Muscle of arm (tissue), 14 donors: Measurements from ENCODE around the gene CLDN17. TPM values are rescaled to one million over a fixed set of nuclear protein-coding genes. Genes with fewer than 3 reads are reported as not detected.

Experiments used
- DNase-seq: peaks from one replicate; pipeline ENCODE4 v3.0.0-alpha.2; 2013
- long read RNA-seq, 11 donors: transcript quantifications; one replicate each; lab custom pipeline, GENCODE V29; 2026
- polyA plus RNA-seq, 12 donors: library from polyadenylated mRNA; unstranded; fragments of 120-200 nt; gene quantifications; one replicate each; pipeline ENCODE4 v1.2.1, GENCODE V29; 2013; ENCODE audit not compliant: insufficient read length in 12 of 12

The CLDN17 gene, protein sequence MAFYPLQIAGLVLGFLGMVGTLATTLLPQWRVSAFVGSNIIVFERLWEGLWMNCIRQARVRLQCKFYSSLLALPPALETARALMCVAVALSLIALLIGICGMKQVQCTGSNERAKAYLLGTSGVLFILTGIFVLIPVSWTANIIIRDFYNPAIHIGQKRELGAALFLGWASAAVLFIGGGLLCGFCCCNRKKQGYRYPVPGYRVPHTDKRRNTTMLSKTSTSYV
- polyA plus RNA-seq: not detected
- long read RNA-seq, donor 1: 0 reads
- long read RNA-seq, donor 2: 0 reads
- long read RNA-seq, donor 3: 0 reads
- long read RNA-seq, donor 4: 0 reads
- long read RNA-seq, donor 5: 0 reads
- long read RNA-seq, donor 6: 0 reads
- long read RNA-seq, donor 7: 0 reads
- long read RNA-seq, donor 8: 0 reads
- long read RNA-seq, donor 9: 0 reads
- long read RNA-seq, donor 10: 0 reads
- long read RNA-seq, donor 11: 0 reads

DNA sequence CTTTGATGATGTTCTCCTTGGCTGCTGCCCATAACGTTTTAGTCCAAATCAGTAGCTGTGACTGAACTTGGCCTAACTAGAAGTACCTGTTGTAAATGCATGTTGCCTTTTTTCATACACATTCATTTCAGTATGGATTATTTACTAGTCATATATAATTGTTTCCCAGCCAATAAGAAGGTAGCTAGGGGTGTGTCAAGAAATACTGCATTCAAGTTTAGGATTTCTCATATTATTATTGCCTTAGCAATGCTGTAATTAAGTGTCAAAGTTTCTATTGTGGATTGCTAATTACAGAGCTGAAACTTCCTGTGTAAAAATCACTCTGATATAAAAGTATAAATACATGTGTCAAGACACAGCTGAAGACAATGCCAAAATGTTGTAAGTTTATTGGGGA lies at the start of gene CLDN17:
CLDN17 (minus strand) TSS at position 101 of the 400 bp plus-strand sequence. CDS start 188 bp downstream, outside the sequence.
- no peak for DNase-seq

DNA sequence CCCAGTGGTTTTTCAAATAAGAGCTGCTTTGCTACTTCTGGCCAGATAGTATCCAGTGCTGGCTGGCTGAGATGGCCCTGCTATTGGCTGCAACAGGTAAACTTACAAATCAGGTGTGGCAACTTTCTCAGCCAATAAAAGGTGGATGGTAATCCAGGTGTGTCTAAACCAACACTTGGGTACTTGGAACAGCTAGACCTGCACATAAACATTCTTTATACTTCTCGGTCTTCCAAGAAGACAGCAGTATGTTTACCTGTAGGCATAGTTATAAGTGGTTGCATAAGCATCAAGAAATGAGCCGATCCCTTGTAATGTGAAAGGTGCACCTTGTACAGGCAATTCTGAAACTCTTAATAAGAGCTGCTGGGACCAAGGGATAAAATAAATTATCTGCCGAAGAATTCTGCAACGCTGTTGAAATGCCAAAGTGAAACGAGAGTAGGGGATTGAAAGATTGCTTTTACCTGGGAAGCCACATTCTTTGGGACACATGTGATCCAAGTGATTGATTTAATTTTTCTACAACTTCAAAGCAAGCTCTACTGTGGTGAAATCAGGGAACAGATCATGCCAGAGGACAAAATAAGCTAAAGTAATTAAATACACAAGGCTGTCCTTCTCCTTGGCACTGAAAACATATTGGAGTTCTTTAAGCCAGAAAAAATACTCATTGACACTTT lies 49.6 kb upstream of the CLDN17 start, which contains the start of gene CLDN8:
CLDN8 (minus strand) TSS at position 57 of the 683 bp plus-strand sequence. CDS start 172 bp downstream, outside the sequence.
- DNase-seq: no peak

DNA sequence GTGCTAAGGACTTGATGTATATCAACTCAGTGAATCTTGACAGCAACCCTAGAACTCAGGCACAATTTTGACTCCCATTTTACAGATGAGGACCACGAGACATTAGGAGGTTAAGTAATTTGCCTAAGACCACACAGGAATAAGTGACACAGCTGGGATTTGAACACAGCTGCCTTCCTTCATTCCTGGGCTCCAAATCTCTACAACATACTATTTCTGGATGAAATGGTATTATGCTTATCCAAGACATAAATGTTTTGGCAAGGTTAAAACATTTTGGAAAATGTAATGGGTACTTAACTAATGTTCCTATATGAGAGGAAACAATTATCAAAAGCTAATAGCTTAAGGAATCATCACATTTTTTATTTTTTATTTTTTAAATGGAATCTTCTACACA lies 44.5 kb upstream of the CLDN17 start:
- DNase-seq: peak; percentile 44

DNA sequence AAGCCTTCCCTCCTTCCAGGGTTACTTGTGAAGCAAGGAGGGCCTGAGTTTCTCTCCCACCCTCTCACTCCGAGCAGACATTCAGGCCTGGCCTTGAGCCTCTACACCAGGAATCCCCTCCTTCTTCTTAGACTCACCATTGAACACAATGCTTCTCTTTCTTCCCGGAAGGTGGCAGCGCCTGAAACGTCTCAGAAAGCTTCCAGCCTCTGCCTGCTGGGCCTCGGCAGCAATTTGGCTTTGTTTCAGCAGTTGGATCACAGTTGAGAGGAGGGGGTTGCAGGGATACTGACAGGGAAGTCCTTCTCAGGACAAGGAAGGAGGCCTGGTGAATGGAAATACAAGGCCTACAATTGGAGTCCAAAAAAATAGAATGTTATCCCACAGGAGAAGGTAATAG lies 43.0 kb upstream of the CLDN17 start:
- DNase-seq: no peak

DNA sequence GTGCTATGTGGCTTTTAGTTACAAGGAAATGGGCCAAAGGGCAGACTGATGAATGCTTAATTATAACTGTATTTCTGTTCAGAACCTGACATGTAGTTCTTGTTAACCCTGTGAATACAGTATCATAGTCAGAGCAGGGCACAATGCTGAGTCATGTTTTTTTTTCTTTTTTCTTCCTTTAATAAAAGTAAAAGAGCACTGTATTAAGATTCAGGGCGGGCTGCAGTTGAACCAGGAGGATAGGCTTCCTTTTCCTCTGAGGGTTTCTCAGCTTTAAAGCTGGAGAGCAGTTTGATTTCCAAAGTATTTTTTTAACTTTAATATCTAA lies 40.6 kb upstream of the CLDN17 start:
- no peak for DNase-seq

DNA sequence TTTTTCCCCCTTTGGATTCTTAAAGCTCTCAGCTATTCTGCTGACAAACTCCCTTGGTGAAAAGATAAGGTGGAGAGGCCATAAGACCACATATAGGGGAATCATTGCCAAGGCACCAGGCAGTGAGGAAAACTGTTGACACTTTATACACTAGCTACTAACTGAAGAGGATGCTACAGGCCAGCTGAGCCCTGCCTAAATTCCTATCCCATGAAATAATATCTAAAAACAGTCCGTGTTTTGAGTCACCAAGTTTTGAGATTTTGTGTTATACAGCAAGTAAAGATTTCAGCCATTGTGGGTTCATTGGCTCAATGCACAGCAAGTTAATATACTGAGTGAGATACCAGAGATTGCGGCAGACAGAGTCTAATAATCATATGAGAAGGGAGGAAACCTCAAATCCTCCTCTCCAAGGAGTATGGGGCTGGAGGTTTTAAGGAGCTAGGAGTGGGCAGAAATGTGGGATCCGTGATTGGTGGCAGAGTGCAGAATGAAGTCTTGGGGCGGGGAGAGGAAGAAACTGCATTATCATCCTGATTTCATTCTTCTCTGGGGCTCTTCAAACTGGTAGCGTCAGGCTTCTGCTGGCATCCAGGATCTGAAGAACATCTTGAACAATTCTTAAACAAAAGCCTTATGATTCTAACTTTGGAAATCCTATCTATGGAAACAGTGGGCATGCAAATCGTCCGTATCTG lies 40.1 kb upstream of the CLDN17 start:
- DNase-seq: no peak

DNA sequence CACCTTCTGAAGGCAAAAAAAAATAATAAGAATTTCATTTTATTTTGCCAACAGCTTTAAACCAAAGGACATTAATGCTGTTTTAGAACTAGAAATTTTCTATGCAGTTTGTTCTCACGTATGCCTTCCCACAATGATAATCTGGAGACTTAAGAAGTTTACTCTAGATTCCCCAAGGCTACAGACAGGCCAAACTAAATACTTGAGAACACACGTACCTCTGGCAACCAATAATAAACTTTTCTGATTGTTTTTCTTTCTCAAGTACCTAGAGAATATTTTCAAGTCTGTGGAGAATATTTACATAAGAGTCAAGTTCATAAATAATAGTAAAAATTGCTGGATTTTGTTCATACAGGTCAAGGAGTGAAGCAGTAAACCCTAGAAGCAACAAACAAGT lies 33.4 kb upstream of the CLDN17 start:
- no peak for DNase-seq

DNA sequence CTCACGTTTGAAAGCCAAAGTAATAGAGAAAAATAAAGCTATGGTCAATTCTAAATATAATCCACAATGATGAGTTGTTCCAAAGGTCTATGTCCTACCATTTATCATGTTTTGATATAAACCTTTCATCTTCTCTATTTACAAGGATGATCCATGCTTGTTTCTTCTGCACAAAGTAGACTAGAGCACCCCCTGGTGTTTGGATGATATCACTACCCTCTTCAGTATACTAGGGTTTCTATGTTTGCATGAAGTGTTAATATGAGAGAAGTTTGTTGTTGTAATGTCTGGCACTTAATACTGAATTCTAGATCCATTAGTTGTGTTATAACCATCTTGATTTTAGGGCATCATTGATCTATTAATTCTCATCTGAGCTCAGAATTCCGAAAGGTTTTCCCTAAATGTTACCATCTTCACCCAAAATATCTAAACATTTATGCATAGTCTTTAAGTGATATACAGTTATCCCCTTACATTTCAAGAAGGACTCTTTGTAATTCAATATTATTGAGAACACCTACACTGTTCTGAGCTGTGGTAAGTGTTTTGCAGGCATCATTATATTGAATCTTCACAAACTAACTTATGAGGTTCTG lies 28.2 kb upstream of the CLDN17 start:
- DNase-seq: no peak

DNA sequence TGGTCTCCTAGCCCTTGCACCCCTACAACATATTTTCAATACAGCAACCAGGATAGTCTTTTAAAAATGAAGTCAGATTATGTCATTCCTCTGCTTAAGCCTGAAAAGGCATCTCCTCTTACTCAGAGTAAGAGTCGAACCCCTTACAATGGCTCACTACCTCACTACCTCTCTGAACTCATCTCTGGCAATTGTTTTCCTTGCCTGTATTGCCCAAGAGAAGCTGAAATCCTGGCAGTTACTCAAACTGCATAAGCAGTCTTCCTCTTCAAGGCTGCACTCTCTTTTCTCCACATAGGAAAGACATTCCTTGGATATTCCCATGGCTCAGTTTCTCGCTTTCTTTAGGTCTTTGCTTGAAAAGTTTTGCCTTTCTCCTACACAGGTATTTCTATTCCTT lies 26.6 kb upstream of the CLDN17 start:
- DNase-seq: no peak

DNA sequence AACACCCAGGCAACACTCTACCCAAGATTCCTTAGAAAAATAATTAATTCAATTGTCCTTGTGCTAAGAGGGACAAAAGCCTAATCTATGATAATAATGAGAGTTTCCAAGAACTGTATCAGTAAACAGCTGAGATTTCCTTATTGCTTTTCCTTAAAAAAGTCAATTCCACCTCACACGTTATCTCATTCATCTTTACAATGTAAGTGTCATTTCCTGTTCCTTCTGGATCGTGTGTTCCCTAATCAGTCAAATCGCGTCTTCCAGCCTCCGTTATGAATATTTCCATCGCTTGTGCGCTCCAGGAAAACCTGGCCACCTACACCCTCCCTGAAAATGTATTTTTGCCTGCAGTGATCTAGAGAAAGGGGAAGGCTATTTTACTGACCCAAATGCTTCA lies 23.9 kb upstream of the CLDN17 start:
- DNase-seq: no peak

DNA sequence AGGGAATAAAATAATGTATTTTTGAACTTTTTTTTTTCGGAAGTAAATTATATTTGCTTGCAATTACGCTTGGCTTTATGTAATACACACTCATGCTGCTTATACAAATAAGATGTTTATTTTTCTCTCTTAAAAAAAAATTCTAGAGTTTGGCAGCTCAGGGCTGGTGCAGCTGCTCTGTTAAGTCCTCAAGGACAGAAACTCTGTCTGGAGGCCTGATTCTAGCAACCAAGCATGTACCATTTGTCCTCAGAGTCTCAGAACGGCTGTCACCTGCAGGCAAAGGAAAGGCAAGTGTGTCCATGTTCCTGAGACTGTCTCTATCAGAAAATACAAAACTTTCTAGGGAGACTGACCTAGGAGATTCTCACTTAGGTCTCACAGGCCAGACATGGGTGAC lies 23.2 kb upstream of the CLDN17 start:
- DNase-seq: no peak

DNA sequence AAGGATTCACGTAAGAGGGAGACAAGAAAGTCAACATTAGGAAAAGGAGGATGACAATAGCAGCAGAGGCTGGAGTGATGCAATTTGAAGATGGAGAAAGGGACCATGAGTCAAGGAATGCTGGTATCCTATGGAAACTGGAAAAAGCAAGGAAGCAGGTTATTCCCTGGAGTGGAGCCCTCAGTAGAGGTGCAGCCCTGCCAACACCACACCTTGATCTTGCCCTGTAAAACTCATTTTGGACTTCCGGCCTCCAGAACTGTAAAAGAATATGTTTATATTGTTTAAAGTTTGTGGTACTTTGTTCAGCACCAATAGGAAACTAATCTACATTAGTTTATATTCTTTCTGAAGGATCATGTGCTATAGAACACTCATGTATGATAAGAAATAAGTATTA lies 19.6 kb upstream of the CLDN17 start:
- no peak for DNase-seq

DNA sequence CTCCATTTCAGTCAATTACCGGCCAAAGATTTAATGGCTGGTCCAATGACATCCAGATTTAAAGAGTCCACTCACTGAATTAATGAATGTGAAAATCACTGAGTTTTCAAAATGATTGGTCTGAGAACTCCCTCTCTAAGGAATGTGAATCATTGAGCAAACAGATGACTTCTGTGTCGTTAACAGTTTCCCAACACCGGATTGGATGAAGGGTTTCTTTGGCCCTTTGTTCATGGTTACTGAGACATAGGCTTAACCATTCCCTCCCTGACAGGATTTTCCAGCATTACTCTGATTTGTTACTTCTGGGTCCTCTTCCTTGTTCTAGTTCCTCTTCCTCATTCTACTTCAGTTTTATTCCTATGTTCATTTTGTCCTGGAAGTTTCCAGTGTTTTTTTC lies 1.5 kb upstream of the CLDN17 start:
- no peak for DNase-seq

DNA sequence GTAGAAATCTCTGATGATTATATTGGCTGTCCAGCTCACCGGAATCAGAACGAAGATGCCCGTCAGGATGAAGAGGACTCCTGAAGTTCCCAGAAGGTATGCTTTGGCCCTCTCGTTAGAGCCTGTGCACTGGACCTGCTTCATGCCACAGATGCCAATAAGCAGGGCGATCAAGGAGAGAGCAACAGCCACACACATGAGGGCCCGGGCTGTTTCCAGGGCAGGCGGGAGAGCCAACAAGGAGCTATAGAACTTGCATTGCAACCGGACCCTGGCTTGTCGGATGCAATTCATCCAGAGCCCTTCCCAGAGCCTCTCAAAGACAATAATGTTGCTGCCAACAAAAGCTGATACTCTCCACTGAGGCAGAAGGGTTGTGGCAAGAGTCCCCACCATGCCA lies 434 bp downstream of the CLDN17 start:
- DNase-seq: no peak

DNA sequence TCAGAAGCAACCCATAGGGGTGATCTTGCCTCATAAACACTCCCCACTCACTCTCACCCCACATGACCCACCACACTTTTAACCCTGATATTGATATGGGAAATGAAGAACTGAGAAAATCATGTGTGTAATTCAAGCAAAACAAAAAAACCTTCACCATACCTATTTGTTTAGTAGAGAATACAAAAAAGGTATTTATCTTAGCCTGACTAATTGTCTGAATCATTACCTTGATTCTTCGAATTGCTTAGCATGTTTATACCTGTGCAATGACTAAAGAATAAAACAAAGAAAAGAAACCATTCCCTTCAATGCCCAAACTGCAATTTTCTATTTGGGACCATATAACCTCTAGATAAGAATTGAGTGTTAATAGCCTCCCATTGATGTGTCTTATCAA lies 1.8 kb downstream of the CLDN17 start:
- DNase-seq: no peak

DNA sequence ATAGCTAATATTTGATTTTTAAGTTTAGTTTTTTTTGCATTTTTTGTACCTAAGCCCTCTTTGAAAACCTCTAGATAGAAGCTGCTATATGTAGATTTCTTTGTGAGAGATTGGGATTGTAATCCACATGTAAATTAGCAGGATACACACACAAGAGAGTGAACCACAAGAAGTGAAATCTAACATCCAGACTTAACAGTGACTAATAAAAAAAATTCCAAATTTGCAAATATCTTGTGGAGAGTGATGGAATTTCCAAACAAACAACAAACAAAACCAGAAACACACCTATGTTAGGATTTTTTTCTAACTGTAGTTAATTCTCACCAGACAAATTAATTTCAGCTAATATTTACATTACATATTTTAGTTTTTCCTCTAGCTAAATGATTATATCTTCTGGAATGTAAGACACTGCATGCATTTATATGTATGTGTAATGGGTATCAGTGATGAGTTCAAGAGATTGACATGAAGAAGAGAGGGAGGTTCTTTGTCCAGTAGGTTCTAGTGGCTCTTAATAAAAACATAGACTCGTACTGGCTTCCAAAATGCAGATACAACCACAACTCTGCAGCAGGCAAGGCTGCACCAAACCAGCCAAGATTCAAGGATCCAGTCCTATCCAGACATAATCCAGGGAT lies 12.8 kb downstream of the CLDN17 start:
- DNase-seq: no peak

DNA sequence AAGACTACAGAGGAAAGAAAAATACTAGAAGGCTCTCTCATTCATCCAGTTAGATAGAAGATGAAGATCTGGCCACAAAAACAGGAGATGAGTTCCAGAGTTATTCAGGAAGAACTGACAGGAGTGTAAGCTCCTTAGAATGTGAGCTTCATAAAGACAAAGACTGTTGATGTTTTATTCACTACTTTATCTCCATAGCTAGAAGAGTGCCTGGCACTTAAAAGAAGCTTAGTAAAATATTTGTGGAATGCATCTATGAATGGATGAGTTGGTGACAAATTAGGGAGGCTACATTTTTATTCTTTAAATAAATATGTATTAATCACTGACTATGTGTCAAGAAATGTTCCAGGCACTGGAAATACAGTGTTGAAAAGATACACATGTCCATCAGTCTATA lies 13.8 kb downstream of the CLDN17 start:
- no peak for DNase-seq

DNA sequence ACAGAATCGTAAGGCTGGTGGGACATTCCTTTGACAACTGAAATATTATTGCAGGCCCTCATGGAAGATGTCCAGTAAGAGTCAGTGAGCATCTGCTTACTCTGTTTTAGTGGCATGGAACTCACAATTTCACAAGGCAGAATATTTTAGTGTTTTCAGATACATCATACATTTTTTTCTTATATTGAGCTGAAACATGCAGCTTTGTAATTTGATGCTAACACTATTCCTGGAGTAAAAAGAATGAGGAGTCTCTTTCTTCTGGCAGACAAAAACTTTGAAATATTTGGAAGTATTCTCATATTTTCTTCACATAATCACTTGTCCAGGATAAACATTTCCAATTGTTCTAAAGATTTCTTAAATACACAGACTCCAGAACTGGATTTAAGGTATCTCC lies 17.7 kb downstream of the CLDN17 start:
- no peak for DNase-seq

DNA sequence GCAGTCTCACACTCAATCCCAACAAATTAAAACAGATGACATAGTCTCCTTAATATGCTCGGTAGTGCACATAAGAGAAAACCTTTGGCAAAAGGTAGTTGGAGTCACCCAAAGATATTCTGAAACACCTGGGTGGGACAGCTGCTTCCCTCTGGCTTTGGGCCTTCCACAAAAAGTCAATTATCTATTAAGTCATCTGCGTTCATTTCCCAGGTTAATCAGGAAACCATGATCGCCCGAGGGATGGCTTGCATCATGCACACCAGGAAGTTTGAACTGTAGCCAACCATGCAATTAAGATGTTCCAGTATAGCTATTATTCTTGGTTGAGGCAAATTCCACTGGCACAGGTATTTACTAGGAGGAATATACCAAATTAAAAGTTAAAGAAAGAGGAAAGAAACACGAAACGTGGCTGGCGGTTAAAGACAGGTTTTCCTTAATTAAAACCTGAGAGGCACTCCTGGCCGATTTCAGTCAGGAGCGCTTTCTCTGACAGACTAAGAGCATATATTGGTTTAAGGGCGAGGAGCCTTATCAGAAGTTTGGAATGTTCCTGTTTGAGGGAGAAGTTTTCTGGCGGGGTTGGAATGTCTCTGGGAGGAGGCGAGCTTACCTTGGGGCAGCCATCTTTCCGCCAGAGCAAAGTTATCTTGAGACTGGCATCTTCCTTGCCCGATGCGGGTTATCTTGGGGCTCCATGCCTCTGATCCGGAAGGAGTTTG lies 19.9 kb downstream of the CLDN17 start:
- DNase-seq: peak; percentile 11

DNA sequence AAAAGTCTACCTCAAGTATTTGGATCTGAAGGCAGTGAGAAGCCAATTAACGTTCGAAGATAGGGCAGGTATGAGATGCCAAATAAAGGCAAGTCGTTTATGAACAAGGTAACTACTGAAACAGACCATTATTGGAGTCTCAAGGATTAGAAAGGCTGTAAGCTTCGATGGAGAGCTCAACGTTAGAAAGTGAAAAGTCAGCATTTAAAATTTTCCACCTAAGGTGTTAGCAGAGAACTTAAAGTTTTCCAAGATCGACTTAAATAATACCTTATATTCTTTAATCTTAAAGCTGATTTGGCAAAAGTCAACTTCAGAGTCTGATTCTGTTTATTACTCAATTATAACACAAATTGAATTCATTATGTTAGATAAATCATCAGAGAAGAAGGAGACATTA lies 28.1 kb downstream of the CLDN17 start:
- no peak for DNase-seq

DNA sequence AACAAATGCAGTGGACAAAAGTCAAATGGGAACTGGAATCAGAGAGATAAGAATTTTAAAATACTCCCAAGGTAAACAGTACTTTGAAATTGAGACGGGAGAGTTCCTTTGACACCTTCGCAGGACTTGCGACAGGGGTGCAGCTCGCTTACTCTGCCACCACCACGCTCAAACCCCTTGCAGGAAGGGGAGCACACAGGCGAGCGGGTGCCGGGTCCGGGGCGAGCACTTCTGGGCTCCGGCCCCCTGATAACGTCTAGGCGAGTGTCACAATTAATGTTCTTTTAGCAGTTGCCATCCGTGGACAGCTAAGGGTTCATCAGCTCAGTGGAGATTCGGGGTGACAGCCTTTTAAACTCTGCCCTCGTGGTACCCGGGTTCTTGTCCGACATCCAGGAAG lies 37.4 kb downstream of the CLDN17 start:
- DNase-seq: no peak
